Measurements from ENCODE around the gene HPDL. TPM values are rescaled to one million over a fixed set of nuclear protein-coding genes. Genes with fewer than 3 reads are reported as not detected.

Gene HPDL
- total and polyA plus RNA-seq, 2 of the 8 experiments (the other 6 are each of a cell fraction or from before 2014, with no cell fraction given): 58.5 to 62.7 TPM

GRCh38 chr1:45346473-45346872 is 19.8 kb downstream of the HPDL start:
- Histone ChIP-seq H3K79me1 (ENCODE audit: low read depth, low read length) (no peaks in the 10 kb centered on the region), H4K5ac (ENCODE audit: insufficient read length, low read depth, low read length) (no peak overlapping the region), H3K36me3 (ENCODE audit: control insufficient read depth in 2 of 4, insufficient read depth in 4 of 4, low read length in 3 of 4) (peaks cover 15 to 42% (median 34%) of the 10 kb centered on the region in 4 experiments; a peak in 7 of 8 replicates), H3K4me1 (replicated peaks in 1 of 4; ENCODE audit: control insufficient read depth in 3 of 4, insufficient read depth in 4 of 4, low read length in 3 of 4) (no peaks in the 10 kb centered on the region), H3K4ac (replicated peaks; ENCODE audit: insufficient read length, low read depth, low read length) (no peak overlapping the region), H4K20me1 (replicated peaks in 1 of 2; ENCODE audit: control insufficient read depth in 1 of 2, insufficient read depth in 2 of 2, low read length in 2 of 2) (peaks cover 0 to 2% of the 10 kb centered on the region in 2 experiments), H3K4me3 (ENCODE audit: extremely low read depth in 1 of 4, insufficient read depth in 2 of 4, low read depth in 3 of 4, low read length in 4 of 4) (no peak overlapping the region), H3K14ac (ENCODE audit: insufficient read length) (no peak overlapping the region), H2AK5ac (ENCODE audit: low read depth, low read length) (no peak overlapping the region), H3K9me3 (ENCODE audit: insufficient read depth in 2 of 2, low read depth in 1 of 2, low read length in 1 of 2) (no peaks in the 10 kb centered on the region), H3K56ac (replicated peaks; ENCODE audit: insufficient read length, low read depth, low read length) (no peak overlapping the region), H2BK15ac (ENCODE audit: low read length) (no peak overlapping the region), H3K79me2 (ENCODE audit: control insufficient read depth in 1 of 2, insufficient read depth in 2 of 2, low read length in 2 of 2) (peaks cover 0 to 6% of the 10 kb centered on the region in 2 experiments; a peak in 3 of 4 replicates), H2BK12ac (ENCODE audit: low read depth, low read length) (no peak overlapping the region), H4K91ac (replicated peaks; ENCODE audit: insufficient read length, low read length) (no peak overlapping the region), H2AFZ (ENCODE audit: low read length) (no peak overlapping the region), H3K18ac (ENCODE audit: extremely low read depth, low read length) (no peak overlapping the region), H3K9ac (replicated peaks in 1 of 4; ENCODE audit: extremely low read depth in 1 of 4, low read depth in 3 of 4, low read length in 3 of 4) (no peak overlapping the region), H3K27ac (ENCODE audit: low read depth, low read length) (no peak overlapping the region), H3K23ac (ENCODE audit: insufficient read length) (no peak overlapping the region), H2BK120ac (replicated peaks; ENCODE audit: low read depth, low read length) (no peak overlapping the region), H3K27me3 (replicated peaks in 1 of 4; ENCODE audit: control insufficient read depth in 3 of 4, extremely low read depth in 1 of 4, insufficient read depth in 3 of 4, low read length in 3 of 4) (no peaks in the 10 kb centered on the region), H2BK20ac (ENCODE audit: low read length) (no peak overlapping the region), H4K8ac (ENCODE audit: extremely low read depth, insufficient read depth, low read length) (no peak overlapping the region), H3K23me2 (ENCODE audit: low read depth, low read length) (no peaks in the 10 kb centered on the region), H3K4me2 (ENCODE audit: insufficient read depth in 1 of 2, low read depth in 2 of 2, low read length in 2 of 2) (no peak overlapping the region), H2BK5ac (ENCODE audit: low read depth, low read length) (no peak overlapping the region)
- DNase-seq (ENCODE audit: low read depth in 1 of 2, low spot score in 2 of 2) (no peak), FAIRE-seq (no peak)
- no peak for TF ChIP-seq GTF2F1 (IDR thresholded peaks at IDR 0.05; ENCODE audit: borderline replicate concordance, low read depth, low read length)
- TF ChIP-seq TBP (IDR thresholded peaks at IDR 0.05; ENCODE audit: low read depth, low read length): no peak
- TF ChIP-seq HDAC2 (IDR thresholded peaks at IDR 0.05; ENCODE audit: borderline replicate concordance in 1 of 2, low read depth in 2 of 2, low read length in 2 of 2): no peak
- no peak for TF ChIP-seq ZNF274 (IDR thresholded peaks at IDR 0.05; ENCODE audit: borderline replicate concordance, extremely low read depth, low read length)
- TF ChIP-seq EP300 (IDR thresholded peaks at IDR 0.05; ENCODE audit: borderline replicate concordance in 1 of 2, low read depth in 2 of 2, low read length in 2 of 2): no peak
- TF ChIP-seq USF2 (IDR thresholded peaks at IDR 0.05; ENCODE audit: low read length): no peak
- TF ChIP-seq EGR1 (IDR thresholded peaks at IDR 0.05; ENCODE audit: borderline replicate concordance, low read depth, low read length): no peak
- TF ChIP-seq RXRA (IDR thresholded peaks at IDR 0.05; ENCODE audit: insufficient read depth, low read depth, low read length): no peak
- no peak for TF ChIP-seq ATF3 (IDR thresholded peaks at IDR 0.05; ENCODE audit: insufficient read depth, low read depth, low read length)
- no peak for TF ChIP-seq ASH2L (IDR thresholded peaks at IDR 0.05; ENCODE audit: low read length)
- no peak for TF ChIP-seq SUZ12 (IDR thresholded peaks at IDR 0.05; ENCODE audit: low read length)
- 85% methylated on average over 2 of the region's 2 CpGs; no CpG with 5 or more reads in 1 of the 2 experiments for WGBS, 2 experiments (ENCODE audit: extremely low coverage in 1 of 2, insufficient coverage in 1 of 2, insufficient read length in 1 of 2, insufficient replicate concordance in 2 of 2, low coverage in 1 of 2, low lambda C conversion rate in 2 of 2, missing lambda C conversion rate in 1 of 2)
- POLR2A ChIA-PET (ENCODE audit: partially characterized antibody): interaction anchor here (0.6 to 21.4 kb wide), 8 partner anchors 9 to 205 kb away, joined by 3 to 472 read pairs (median 4); partner anchors contain the start of genes HPDL, PRDX1 and TESK2
- CTCF ChIA-PET (ENCODE audit: partially characterized antibody): interaction anchor here (1.1 to 13.4 kb wide), 7 partner anchors 12 to 332 kb away, joined by 3 to 139 read pairs (median 5); no protein-coding TSS in a partner anchor

Data from H1 (cell line).